ENCODE measurements around the gene MCAM.

Gene MCAM

DNA sequence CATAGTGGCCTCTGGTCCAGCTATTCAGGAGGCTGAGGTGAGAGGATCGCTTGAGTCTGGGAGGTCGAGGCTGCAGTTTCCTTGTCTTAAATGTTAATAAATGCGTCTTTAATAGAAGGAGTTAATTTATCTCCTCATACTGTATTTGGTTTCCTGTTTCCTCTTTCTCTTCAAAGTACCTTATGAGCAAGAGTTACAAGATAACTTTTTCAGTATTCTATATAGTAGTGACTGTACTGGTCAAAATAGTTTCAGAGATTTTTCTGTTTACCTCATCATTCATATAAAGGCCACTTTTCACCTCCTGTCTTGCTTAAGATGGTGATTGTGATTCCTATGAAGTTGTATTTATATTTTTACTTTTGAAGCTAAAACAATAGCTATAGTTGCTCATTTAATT, 50.9 kb downstream of the MCAM start:
- no peak for DNase-seq (ENCODE audit: low read depth in 3 of 3)

DNA sequence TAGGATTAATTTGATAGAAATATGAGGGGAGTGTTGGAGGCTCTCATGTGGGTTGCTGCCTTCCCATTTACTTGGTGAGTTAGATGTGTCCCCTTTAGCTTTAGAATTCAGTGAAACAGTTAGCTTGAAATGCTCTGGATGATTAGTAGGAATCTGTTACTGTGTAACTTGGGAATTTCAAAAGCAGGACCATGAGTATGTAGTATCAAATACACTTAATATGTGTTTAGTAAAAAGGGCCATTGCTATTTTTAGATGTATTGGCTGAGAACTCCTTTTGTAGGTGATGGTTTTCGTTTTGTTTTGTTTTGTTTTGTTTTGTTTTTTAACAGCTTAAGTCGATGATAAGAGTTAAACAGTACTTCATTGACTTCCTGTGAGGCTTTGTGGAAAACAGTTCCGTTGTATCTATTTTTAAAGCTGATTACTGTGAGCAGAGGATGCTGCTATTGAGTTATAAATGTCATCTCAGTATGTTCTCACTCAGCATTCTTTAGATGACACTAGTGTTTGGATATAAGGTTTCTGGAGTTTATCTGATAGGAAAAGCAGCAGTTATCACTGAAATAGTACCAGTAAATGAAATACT, 53.5 kb downstream of the MCAM start:
- no peak for DNase-seq (ENCODE audit: low read depth in 3 of 3)

DNA sequence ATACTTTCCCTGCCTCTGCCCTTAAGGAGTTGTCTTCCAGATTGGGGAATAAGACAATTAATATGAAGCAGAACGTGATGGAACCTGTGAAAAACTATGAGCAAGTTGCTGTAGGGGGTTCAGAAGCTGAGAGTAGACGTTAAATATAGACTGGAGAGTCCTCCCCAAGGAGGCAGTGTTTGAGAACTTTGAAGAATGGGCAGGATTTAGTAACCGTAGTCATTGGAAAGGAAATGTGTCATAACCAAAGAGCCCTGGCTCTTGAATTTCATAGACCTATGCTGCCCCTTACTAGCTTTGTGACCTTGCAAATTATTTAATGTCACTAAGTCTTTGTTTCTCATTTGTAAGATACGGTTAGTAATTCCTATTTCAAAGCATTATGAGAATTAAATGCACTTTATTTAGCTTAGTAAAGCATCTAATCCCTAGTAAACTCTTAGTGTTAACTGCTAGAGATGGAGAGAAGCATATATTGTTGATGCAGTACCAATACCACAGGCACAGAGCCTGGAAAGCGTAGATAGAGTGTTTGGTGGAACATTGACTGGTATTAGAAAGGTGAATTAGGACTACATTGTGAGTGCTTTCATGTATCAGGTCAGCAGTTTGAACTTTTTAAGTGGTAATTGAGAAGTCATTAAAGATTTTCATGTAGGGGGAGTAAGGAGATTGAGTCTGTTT, 54.1 kb downstream of the MCAM start:
- no peak for DNase-seq (ENCODE audit: low read depth in 3 of 3)

DNA sequence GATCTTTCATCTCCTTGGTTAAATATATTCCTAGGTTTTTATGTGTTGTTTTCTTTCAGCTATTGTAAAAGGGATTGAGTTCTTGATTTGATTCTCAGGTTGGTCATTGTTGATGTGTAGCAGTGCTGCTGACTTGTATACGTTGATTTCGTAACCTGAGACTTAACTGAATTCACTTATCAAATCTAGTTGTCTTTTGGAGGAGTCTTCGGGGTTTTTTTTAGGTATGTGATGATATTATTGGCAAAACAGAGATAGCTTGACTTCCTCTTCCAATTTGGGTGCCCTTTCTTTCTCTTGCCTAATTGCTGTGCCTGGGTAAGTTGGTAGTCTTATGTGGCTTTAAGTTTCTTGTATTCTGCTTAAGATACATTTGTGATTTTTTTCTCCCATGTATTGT, 57.9 kb downstream of the MCAM start:
- DNase-seq (ENCODE audit: low read depth in 3 of 3) = no peak

Data from stimulated activated CD4-positive, alpha-beta T cell treated with anti-CD3 and anti-CD28 coated beads, TNF-alpha, amount 100 ng/mL, for 24 hours (primary cell).